Right ventricle myocardium superior (tissue), 1 donor: ENCODE results near the gene UST. TPM values are rescaled to one million over a fixed set of nuclear protein-coding genes. Genes with fewer than 3 reads are reported as not detected.
"Not testable (repeated sequence)": the region's sequence is repeated elsewhere in the genome, so short reads cannot be mapped to it uniquely, and the experiment has no call there.

Experiments used
- ATAC-seq: fragments of 200-7000 bp; cut with Tn5 transposase; one replicate; pipeline ENCODE4 v1.9.1; 2020; ENCODE audit warnings: mild to moderate bottlenecking; ENCODE audit not compliant: poor library complexity
- DNase-seq: peaks from one replicate; pipeline ENCODE4 v3.0.0-alpha.2; 2020
- intact Hi-C: fragments of 100-400 bp; cut with DNase I; formaldehyde crosslinking; loops from one replicate; pipeline ENCODE4 v1.11.2; 2022
- total RNA-seq: library from RNA; stranded (reverse); fragmentation: NEBNext Ultra II Directional; extraction: Animal tissue kit (Norgen Biotek cat#: 25700); gene quantifications from one replicate; pipeline ENCODE4 v1.2.1, GENCODE V29; 2021
- donor health status: DM: no; HTN: yes; CAD: no; lungs with severe emphysema.

Gene UST
- total RNA-seq, 1 donor from 2014 or later, result 3.9 TPM

- DNase-seq, result no peak
- ATAC-seq, result no peak
- intact Hi-C loops, result no loop called here
Measured at GRCh38 chr6:148760258-148760534, 13.4 kb downstream of the UST start.

GRCh38 chr6:148760568-148761526 lies 14.0 kb downstream of the UST start:
- DNase-seq (peak; percentile 85), ATAC-seq (peak; percentile 91)
- intact Hi-C loops, result no loop called here

- ATAC-seq, result peak; percentile 41
- peak; percentile 53 for DNase-seq
- intact Hi-C loops, result no loop called here
Measured at GRCh38 chr6:148761527-148762011, 14.7 kb downstream of the UST start.

- DNase-seq (no peak), ATAC-seq (no peak)
- intact Hi-C loops, result no loop called here
Measured at GRCh38 chr6:148762231-148762630, 15.4 kb downstream of the UST start.

- intact Hi-C loops, result not testable (repeated sequence)
Measured at GRCh38 chr6:148764259-148765020, 17.6 kb downstream of the UST start.

GRCh38 chr6:148765898-148766808 lies 19.3 kb downstream of the UST start:
- ATAC-seq (no peak), DNase-seq (no peak)
- intact Hi-C loops, result no loop called here

More at GRCh38 chr6:148764259-148765020, 17.6 kb downstream of the UST start:
- DNase-seq, ATAC-seq: not testable (repeated sequence)

GRCh38 chr6:148768646-148769270 lies 21.9 kb downstream of the UST start:
- intact Hi-C loops, result no loop called here
- ATAC-seq, result peak; percentile 27
- DNase-seq, result no peak

GRCh38 chr6:148769304-148769968 lies 22.6 kb downstream of the UST start:
- DNase-seq, result no peak
- intact Hi-C loops, result no loop called here
- no peak for ATAC-seq

GRCh38 chr6:148770408-148771211 lies 23.8 kb downstream of the UST start:
- intact Hi-C loops, result no loop called here
- no peak for ATAC-seq
- no peak for DNase-seq

- peak; percentile 42 for DNase-seq
- ATAC-seq, result peak; percentile 71
- intact Hi-C loops, result no loop called here
Measured at GRCh38 chr6:148771212-148771601, 24.4 kb downstream of the UST start.

- ATAC-seq, result no peak
- intact Hi-C loops, result no loop called here
- no peak for DNase-seq
Measured at GRCh38 chr6:148771896-148772554, 25.2 kb downstream of the UST start.

- intact Hi-C loops, result no loop called here
- DNase-seq (no peak), ATAC-seq (no peak)
Measured at GRCh38 chr6:148775161-148775560, 28.3 kb downstream of the UST start.

GRCh38 chr6:148776321-148777308 lies 29.8 kb downstream of the UST start:
- ATAC-seq, result no peak

GRCh38 chr6:148779142-148779562 lies 32.3 kb downstream of the UST start:
- intact Hi-C loops, result no loop called here
- ATAC-seq, result peak; percentile 50
- DNase-seq, result no peak

More at GRCh38 chr6:148776321-148777308, 29.8 kb downstream of the UST start:
- intact Hi-C loops, result no loop called here
- DNase-seq, result no peak

GRCh38 chr6:148780423-148780822 lies 33.6 kb downstream of the UST start:
- ATAC-seq, DNase-seq, intact Hi-C loops: not testable (repeated sequence)
